Measurements from ENCODE around the gene BDNF. TPM values are rescaled to one million over a fixed set of nuclear protein-coding genes. Genes with fewer than 3 reads are reported as not detected.

The BDNF gene
- total RNA-seq, 1 donor from 2014 or later, result 0.22 TPM

GRCh38 chr11:27626269-27626937 lies 73.9 kb downstream of the BDNF start:
- no peak for DNase-seq (ENCODE audit: low spot score)

- DNase-seq (ENCODE audit: low spot score), result no peak
Measured at GRCh38 chr11:27625347-27625912, 74.8 kb downstream of the BDNF start.

GRCh38 chr11:27623945-27624523 lies 76.2 kb downstream of the BDNF start:
- DNase-seq (ENCODE audit: low spot score), result no peak

GRCh38 chr11:27622541-27623300 lies 77.5 kb downstream of the BDNF start:
- no peak for DNase-seq (ENCODE audit: low spot score)

GRCh38 chr11:27621405-27622161 lies 78.7 kb downstream of the BDNF start:
- no peak for DNase-seq (ENCODE audit: low spot score)

GRCh38 chr11:27619763-27620335 lies 80.4 kb downstream of the BDNF start:
- DNase-seq (ENCODE audit: low spot score), result no peak

- DNase-seq (ENCODE audit: low spot score), result no peak
Measured at GRCh38 chr11:27619039-27619574, 81.1 kb downstream of the BDNF start.

- no peak for DNase-seq (ENCODE audit: low spot score)
Measured at GRCh38 chr11:27618281-27618915, 81.9 kb downstream of the BDNF start.

- DNase-seq (ENCODE audit: low spot score), result no peak
Measured at GRCh38 chr11:27616711-27617110, 83.5 kb downstream of the BDNF start.

GRCh38 chr11:27615833-27616232 lies 84.4 kb downstream of the BDNF start:
- no peak for DNase-seq (ENCODE audit: low spot score)

- DNase-seq (ENCODE audit: low spot score), result no peak
Measured at GRCh38 chr11:27614092-27614491, 86.2 kb downstream of the BDNF start.

GRCh38 chr11:27612932-27613880 lies 87.0 kb downstream of the BDNF start:
- DNase-seq (ENCODE audit: low spot score), result no peak

GRCh38 chr11:27611947-27612455 lies 88.3 kb downstream of the BDNF start:
- no peak for DNase-seq (ENCODE audit: low spot score)

GRCh38 chr11:27611390-27611789 lies 88.9 kb downstream of the BDNF start:
- no peak for DNase-seq (ENCODE audit: low spot score)

GRCh38 chr11:27610946-27611345 lies 89.3 kb downstream of the BDNF start:
- no peak for DNase-seq (ENCODE audit: low spot score)

GRCh38 chr11:27610280-27610679 lies 90.0 kb downstream of the BDNF start:
- DNase-seq (ENCODE audit: low spot score), result no peak

- no peak for DNase-seq (ENCODE audit: low spot score)
Measured at GRCh38 chr11:27608951-27609350, 91.3 kb downstream of the BDNF start.

- no peak for DNase-seq (ENCODE audit: low spot score)
Measured at GRCh38 chr11:27605422-27605821, 94.8 kb downstream of the BDNF start.

All from mesenteric fat pad (tissue), 1 donor.